ENCODE results near the gene TEKT5.

The TEKT5 gene

GRCh38 chr16:10610499-10611184, 84.1 kb downstream of the TEKT5 start:
- DNase-seq (ENCODE audit: low read depth, low spot score), result no peak

DNA sequence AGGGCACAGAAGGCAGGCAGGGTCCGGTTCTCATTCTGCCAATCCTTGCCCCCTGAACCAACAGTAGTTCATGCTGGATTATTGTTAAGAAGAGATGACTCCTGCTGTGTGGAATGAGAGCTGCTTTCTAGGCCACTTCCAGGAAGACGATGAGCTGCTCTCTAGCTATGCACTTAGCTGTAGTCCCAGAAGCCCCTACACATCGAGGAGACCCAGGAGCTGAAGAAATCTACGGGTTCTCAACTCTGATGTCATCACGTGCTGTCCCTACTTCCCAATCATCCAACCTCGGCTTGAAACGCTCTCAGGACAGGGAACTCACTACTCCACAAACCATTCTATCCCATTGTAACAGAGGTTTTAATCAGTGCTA, 85.3 kb downstream of the TEKT5 start:
- no peak for DNase-seq (ENCODE audit: low read depth, low spot score)

DNA sequence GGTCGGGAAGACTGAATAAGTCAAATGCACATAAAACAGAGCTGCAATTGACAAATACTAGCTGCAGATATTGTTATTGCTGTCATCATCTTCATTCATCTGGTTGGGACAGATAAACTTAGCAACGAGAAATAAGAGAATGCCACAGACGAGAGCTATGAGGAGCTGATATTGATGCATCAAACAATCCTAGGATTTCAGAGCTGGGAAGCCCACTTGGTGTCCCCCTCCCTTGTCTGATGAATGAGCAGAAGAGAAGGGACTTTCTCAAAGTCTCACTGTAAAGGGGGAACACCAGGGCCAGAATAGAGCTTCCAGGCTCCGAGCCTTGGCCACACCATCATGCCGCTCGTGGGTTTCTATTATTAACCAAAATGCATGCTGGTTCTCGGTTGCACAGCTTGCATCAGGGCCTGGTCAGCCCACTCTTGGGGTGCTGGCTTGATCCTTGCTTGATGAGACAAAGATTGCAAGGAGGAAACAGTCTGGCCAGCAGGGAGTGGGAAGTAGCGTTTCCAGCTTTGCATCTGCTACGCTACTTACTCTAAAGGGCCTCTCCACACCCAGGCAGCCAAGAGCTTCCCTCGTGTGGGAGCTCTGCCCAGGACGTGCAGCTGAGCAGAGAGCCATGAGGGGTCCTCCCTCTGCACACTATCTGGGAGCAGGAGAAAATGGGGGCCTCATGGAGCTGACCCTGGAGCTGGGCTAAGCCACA, 85.9 kb downstream of the TEKT5 start:
- no peak for DNase-seq (ENCODE audit: low read depth, low spot score)

DNA sequence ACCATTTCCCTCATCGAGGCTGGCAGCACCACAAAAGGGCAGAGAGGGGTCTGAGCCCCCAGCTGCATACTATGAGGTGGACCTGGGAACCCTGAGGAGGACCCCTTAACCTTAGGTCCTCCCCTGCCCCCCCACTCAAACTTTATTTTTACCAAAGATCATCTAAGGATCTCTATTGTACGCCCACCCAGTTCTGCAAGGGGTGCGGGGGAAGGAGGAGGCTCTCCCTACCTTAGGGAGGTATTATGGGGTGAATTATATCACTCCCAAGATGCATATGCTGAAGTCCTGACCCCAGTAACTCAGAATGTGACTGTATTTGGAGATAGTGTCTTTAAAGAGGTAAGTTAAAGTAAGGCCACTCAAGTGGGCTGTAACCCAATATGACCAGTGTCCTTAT, 87.6 kb downstream of the TEKT5 start:
- DNase-seq (ENCODE audit: low read depth, low spot score), result no peak

- no peak for DNase-seq (ENCODE audit: low read depth, low spot score)
Observed at GRCh38 chr16:10606607-10607006, 88.1 kb downstream of the TEKT5 start.

- DNase-seq (ENCODE audit: low read depth, low spot score), result no peak
Observed at GRCh38 chr16:10605636-10606035, 89.1 kb downstream of the TEKT5 start.

DNA sequence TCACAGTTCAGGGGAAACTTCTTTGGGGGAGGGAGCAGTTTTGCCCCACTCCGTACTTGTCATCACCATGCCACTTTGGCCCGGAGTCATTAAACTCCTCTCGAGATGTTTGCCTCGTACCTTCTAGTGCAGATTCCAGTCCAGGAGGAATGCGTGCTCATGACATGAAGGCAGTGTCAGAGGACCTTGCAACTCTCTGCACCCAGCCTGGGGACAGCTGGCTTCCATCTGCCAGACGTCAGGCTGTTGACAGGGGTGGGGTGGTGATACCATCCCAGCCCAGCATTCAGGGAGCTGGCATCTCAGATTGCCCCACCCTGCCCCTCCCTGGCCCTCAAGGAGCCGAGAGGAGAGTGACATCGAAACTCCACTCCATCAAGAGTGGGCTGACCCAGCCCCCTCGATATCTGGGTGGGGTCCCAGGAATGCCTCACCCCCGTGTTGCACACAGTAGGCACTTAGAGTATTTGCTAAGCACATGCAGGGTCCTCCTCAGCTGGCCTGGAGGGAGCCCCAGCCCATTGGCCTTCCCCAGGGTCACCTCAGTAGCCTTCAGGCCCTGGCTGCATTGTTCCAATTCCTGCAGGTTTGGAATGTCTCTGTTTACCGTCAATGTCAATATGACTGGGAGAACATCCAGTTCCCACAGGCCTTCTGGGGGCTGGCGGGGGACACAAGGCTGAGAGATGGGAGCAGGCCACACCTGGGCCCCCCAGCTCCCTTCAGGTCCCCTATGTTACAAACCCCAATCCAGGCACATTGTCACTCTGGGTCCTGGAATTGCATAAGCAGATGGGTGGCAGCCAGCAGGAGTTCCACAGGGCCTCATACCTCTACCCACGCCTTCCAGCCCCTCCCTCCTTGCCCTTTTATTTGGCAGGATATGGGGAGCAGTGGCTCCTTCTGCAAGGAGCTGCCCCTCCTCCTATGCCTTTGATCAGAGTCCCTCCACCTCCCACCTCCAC, 93.0 kb downstream of the TEKT5 start:
- DNase-seq (ENCODE audit: low read depth, low spot score), result no peak

DNA sequence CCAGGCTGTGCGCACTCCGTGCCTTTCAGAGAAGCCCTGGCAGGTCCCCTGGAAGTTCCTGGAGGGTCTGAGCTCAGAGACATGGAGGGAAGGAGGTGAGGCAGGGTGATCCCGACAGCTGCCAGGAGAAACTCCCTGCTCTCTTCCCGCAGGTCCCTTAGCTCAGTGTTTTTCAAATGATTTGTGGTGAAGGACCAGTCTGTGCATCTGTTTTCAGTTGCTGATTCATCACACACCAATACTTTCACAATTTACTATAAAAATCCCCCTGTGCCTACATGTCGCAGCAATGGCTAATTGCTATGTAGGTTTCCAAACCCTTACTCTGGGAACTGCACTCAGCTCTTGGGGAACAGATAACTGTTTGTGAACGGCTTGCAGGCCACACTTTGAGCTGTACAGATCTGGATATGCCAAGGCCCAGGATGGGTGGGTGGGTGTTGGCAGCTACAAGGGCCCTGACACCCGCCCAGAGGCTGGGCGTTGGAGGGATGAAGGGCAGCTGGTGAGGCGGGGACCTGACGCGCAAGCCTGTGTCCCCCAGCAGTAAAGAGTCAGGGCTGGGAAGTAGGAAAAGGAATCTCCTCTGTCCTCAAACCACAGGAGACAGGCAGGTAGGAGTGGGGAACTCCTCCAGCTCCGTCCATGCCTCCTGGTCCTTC, 93.8 kb downstream of the TEKT5 start:
- no peak for DNase-seq (ENCODE audit: low read depth, low spot score)

- DNase-seq (ENCODE audit: low read depth, low spot score), result no peak
Observed at GRCh38 chr16:10599626-10600025, 95.1 kb downstream of the TEKT5 start.

- DNase-seq (ENCODE audit: low read depth, low spot score), result no peak
Observed at GRCh38 chr16:10598157-10598556, 96.6 kb downstream of the TEKT5 start.

- no peak for DNase-seq (ENCODE audit: low read depth, low spot score)
Observed at GRCh38 chr16:10597187-10597601, 97.5 kb downstream of the TEKT5 start.

DNA sequence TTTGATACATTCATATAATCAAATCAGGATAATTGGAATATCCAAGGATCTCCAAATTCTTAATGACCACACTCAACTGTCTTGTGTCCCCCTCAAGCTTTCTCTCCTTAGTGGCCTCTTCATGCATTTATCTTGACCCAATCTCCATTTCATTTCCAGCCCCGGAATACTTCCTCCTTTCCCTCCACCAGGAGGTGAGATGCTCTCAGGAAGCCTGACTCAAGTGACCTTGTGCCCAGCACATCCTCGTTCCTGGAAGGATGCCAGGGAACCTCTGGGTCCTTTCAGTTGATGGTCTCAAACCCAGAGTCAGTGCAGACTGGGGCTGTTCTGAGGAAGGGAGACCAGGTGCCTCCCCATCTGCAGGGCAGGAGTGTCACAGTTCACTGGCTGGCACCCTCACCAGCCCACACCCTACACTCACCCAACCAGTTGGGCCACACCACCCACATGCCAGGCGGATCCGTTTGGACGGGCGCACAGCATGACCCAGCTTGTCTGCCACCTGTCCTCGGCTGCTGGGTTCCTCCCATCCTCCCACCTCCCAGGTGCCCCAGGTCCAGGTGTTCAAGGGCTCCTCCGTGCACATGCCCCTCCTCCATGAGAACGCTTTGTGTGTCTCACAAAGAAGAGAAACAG, 100.3 kb downstream of the TEKT5 start:
- DNase-seq (ENCODE audit: low read depth, low spot score), result no peak

GRCh38 chr16:10592611-10593010, 102.1 kb downstream of the TEKT5 start:
- no peak for DNase-seq (ENCODE audit: low read depth, low spot score)

- DNase-seq (ENCODE audit: low read depth, low spot score), result no peak
Observed at GRCh38 chr16:10590342-10590741, 104.4 kb downstream of the TEKT5 start.

DNA sequence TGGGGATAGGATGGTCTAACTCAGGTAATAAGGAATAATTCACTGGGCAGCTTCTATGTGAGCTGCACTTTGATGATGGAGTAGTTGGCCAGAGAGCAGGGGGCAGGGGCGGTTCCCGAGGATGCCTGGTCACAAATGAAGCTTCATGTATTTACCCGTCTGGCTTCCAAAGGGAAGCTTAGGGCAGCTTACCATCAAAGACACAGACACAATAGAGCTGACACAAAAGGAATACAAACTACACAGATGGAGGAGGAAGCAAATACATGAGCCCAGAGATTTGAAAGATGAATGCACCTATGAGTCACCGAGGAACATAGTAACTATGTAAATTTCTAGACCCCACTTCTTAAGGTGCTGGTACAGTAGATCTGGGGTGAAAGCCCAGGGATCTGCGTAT, 105.6 kb downstream of the TEKT5 start:
- DNase-seq (ENCODE audit: low read depth, low spot score), result no peak

- DNase-seq (ENCODE audit: low read depth, low spot score), result no peak
Observed at GRCh38 chr16:10587622-10588021, 107.1 kb downstream of the TEKT5 start.

GRCh38 chr16:10584981-10585438, 109.7 kb downstream of the TEKT5 start:
- no peak for DNase-seq (ENCODE audit: low read depth, low spot score)

GRCh38 chr16:10583269-10583668, 111.5 kb downstream of the TEKT5 start:
- DNase-seq (ENCODE audit: low read depth, low spot score), result no peak

DNA sequence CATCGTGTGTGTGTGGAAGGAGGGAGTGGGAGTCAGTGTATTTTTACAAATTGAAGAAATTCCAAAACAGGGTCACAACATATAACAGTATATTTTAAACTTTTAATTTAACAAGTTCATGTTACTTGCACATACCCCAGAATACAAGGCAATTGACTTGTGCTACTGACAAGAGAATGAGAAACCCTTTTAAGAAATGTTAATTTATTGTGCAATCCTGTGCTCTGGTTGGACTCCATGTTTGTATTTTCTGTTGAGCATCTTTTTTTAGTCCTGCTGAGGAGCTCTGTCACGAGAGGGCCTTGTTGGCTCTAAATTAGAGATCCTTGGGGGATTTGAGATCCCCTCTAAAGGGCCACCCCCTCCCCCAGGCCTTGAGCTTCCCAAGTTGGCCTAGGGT, 113.2 kb downstream of the TEKT5 start:
- no peak for DNase-seq (ENCODE audit: low read depth, low spot score)

DNA sequence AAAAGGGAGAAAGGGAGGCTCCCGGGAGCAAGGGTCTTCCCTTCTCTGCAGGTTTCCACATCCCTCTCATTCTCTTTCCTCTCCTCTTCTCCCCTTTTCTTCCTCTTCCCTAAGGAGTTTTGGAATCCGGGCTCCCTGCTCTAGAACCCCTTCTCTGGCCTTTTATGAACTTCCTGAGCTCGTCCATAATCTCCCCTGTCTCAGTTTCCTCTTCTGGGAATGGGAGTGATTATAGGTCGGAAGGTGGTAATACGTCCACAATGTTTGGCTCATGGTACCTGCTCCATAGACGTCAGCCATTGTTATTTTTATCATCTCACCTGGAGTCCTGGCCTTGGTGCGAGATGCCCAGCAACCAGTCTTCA, 113.9 kb downstream of the TEKT5 start:
- no peak for DNase-seq (ENCODE audit: low read depth, low spot score)

All from brain pericyte (primary cell).